Measurements from ENCODE around the gene AVPI1. TPM values are rescaled to one million over a fixed set of nuclear protein-coding genes. Genes with fewer than 3 reads are reported as not detected.

Gene AVPI1
- total RNA-seq, 2 experiments from 2014 or later, result 2.5 to 3.0 TPM

GRCh38 chr10:97676770-97677581, 10.1 kb downstream of the AVPI1 start:
- H3K27ac Mint-ChIP-seq, result no peak overlapping the region
- DNase-seq (peak; percentile 58), ATAC-seq (peak; percentile 87)
- peak; percentile 90 for TF ChIP-seq CTCF (IDR thresholded peaks at IDR 0.05)
- H3K4me3 Mint-ChIP-seq, result no peak overlapping the region
- ChIA-PET POLR2A (interaction anchor here (1.0 kb wide), 2 partner anchors 48 to 60 kb away, joined by 3 read pairs; partner anchors contain the start of gene ZFYVE27), CTCF (interaction anchor here (0.6 to 5.8 kb wide), 24 partner anchors 10 to 344 kb away, joined by 3 to 71 read pairs (median 5); partner anchors contain the start of genes ANKRD2, AVPI1, HOGA1 and PI4K2A)
- intact Hi-C loops (cut with micrococcal nuclease), result loop anchor here (2.0 kb wide), 1 partner anchor 54 kb away; no protein-coding TSS in a partner anchor
- no peaks in the 10 kb centered on the region for H3K27me3 Mint-ChIP-seq
- H3K4me1 Mint-ChIP-seq (ENCODE audit: low read depth), result peaks cover 9% of the 10 kb centered on the region
- peaks cover 6% of the 10 kb centered on the region for H3K36me3 Mint-ChIP-seq (ENCODE audit: low read depth)
- H3K9me3 Mint-ChIP-seq, result no peaks in the 10 kb centered on the region

- no peaks in the 10 kb centered on the region for H3K9me3 Mint-ChIP-seq
- H3K27me3 Mint-ChIP-seq, result no peaks in the 10 kb centered on the region
- peaks cover 6% of the 10 kb centered on the region for H3K36me3 Mint-ChIP-seq (ENCODE audit: low read depth)
- no peak overlapping the region for H3K4me3 Mint-ChIP-seq
- TF ChIP-seq CTCF (IDR thresholded peaks at IDR 0.05), result no peak
- no peak overlapping the region for H3K27ac Mint-ChIP-seq
- intact Hi-C loops (cut with micrococcal nuclease), result no loop called here
- CTCF ChIA-PET, result interaction anchor here (1.3 to 5.8 kb wide), 9 partner anchors 9 to 103 kb away, joined by 3 to 71 read pairs (median 12); partner anchors contain the start of genes ANKRD2, AVPI1, PI4K2A and ZFYVE27
- peaks cover 9% of the 10 kb centered on the region for H3K4me1 Mint-ChIP-seq (ENCODE audit: low read depth)
- DNase-seq (no peak), ATAC-seq (no peak)
- POLR2A ChIA-PET, result interaction anchor here (0.8 to 1.8 kb wide), 3 partner anchors 9 to 12 kb away, joined by 3 to 5 read pairs (median 3); partner anchors contain the start of gene AVPI1
Observed at GRCh38 chr10:97675222-97675621, 11.8 kb downstream of the AVPI1 start.

- peak; percentile 63 for DNase-seq
- Mint-ChIP-seq H3K27me3 (no peaks in the 10 kb centered on the region), H3K36me3 (ENCODE audit: low read depth) (peaks cover 6% of the 10 kb centered on the region), H3K27ac (no peak overlapping the region), H3K9me3 (no peaks in the 10 kb centered on the region), H3K4me3 (no peak overlapping the region), H3K4me1 (ENCODE audit: low read depth) (peaks cover 9% of the 10 kb centered on the region)
- peak; percentile 80 for ATAC-seq
- intact Hi-C loops (cut with micrococcal nuclease), result no loop called here
- no peak for TF ChIP-seq CTCF (IDR thresholded peaks at IDR 0.05)
- CTCF ChIA-PET, result interaction anchor here (1.0 to 5.8 kb wide), 5 partner anchors 8 to 62 kb away, joined by 3 to 71 read pairs (median 28); partner anchors contain the start of genes AVPI1 and ZFYVE27
- POLR2A ChIA-PET, result interaction anchor here (0.6 kb wide), 1 partner anchor 29 kb away, joined by 3 read pairs; no protein-coding TSS in a partner anchor
Observed at GRCh38 chr10:97673736-97674525, 13.1 kb downstream of the AVPI1 start.

GRCh38 chr10:97669571-97669970, 17.5 kb downstream of the AVPI1 start:
- H3K36me3 Mint-ChIP-seq (ENCODE audit: low read depth), result peaks cover 15% of the 10 kb centered on the region
- no peak overlapping the region for H3K27ac Mint-ChIP-seq
- intact Hi-C loops (cut with micrococcal nuclease), result no loop called here
- ChIA-PET POLR2A (interaction anchor here (1.0 kb wide), 1 partner anchor 16 kb away, joined by 3 read pairs; no protein-coding TSS in a partner anchor), CTCF (interaction anchor here (0.7 to 0.9 kb wide), 2 partner anchors 32 to 116 kb away, joined by 3 read pairs; no protein-coding TSS in a partner anchor)
- ATAC-seq, result no peak
- TF ChIP-seq CTCF (IDR thresholded peaks at IDR 0.05), result no peak
- no peak overlapping the region for H3K4me3 Mint-ChIP-seq
- no peaks in the 10 kb centered on the region for H3K9me3 Mint-ChIP-seq
- no peak for DNase-seq
- H3K4me1 Mint-ChIP-seq (ENCODE audit: low read depth), result no peaks in the 10 kb centered on the region
- H3K27me3 Mint-ChIP-seq, result no peaks in the 10 kb centered on the region
